ENCODE measurements around the gene SMCP. TPM values are rescaled to one million over a fixed set of nuclear protein-coding genes. Genes with fewer than 3 reads are reported as not detected.

SMCP gene
- total and polyA plus RNA-seq, 4 donors, result not detected

DNA sequence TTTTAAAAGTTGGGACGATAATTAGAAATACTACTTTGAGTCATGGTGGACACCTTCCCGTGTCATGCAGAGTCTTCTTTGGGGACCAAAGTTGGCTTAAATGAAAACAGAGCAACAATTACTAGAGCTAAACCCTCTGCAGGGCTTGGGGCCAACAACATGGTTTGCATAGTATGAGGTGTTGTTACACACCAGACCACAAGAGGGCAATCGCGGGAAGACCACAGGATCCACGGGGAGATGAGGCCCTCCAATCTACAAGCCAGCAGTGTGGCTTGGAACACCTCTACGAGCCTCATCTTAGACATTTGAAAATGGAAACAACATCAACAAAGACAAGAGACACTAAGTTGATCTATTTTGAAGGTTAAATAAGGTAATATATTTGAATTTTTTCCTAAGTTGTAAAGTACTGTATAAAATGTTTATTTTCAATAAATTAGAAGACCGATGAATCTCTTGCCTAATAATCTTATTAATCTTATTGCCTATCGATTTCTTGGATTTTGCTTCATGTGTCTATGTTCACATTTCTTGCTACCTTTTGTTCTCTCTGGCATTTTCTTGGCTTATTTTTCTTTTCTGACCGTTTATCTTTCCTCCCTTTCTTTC lies 8.2 kb upstream of the SMCP start:
- WGBS, result 29% methylated on average over 9 of the region's 9 CpGs

DNA sequence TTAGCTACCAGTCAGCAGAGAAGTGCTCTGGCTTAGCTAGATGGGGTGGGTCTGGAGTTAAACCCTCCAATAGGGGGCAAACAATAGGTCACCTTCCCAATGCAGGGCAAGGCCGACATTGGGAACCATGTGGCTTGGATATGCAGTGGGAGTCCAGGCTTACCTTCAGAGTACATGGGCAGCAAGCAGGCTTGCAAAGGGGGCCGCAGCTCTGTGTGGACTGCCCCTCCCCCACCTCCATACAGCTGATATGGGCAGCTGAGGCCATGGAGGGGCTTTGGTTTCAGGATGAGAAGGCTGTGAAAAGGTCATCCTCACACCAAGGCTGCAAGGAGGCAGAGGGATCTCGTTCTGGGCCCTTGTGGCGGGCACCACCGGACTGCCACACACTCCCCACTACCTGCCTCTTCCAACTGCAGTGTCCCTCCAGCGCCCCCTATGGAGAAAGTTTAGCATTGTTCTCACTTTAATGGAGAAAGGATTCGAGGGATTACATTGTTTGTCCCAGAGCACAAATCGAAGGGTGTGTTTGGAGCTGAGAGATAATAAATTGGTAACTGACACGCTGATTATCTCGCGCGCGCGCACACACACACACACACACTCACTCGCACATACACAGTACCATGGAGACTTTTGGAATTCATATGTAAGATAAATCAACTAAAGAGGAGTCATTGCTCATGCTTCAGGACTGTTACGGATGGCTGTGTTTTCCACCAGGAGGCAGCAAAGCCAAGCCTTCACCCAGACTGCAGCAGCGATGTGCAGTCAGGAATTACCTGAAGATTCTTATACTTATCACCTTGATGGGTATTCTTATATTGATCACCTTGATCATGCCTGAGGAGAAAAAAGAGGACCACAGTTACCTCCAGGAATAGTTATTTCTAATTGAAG lies 7.0 kb upstream of the SMCP start:
- TF ChIP-seq, protein P1, sequence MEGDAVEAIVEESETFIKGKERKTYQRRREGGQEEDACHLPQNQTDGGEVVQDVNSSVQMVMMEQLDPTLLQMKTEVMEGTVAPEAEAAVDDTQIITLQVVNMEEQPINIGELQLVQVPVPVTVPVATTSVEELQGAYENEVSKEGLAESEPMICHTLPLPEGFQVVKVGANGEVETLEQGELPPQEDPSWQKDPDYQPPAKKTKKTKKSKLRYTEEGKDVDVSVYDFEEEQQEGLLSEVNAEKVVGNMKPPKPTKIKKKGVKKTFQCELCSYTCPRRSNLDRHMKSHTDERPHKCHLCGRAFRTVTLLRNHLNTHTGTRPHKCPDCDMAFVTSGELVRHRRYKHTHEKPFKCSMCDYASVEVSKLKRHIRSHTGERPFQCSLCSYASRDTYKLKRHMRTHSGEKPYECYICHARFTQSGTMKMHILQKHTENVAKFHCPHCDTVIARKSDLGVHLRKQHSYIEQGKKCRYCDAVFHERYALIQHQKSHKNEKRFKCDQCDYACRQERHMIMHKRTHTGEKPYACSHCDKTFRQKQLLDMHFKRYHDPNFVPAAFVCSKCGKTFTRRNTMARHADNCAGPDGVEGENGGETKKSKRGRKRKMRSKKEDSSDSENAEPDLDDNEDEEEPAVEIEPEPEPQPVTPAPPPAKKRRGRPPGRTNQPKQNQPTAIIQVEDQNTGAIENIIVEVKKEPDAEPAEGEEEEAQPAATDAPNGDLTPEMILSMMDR (IDR thresholded peaks at IDR 0.05; ENCODE audit: low read depth, low read length, missing input control), result peak; percentile 45
- TF ChIP-seq RAD21 (IDR thresholded peaks at IDR 0.05), result peak; percentile 78 to 85
- TF ChIP-seq RXRA (IDR thresholded peaks at IDR 0.05), result no peak
- H3K27me3 ChIP-seq (ENCODE audit: control insufficient read depth in 4 of 4, insufficient read depth in 4 of 4, low read length in 3 of 4), result no peaks in the 10 kb centered on the region
- H3K27ac ChIP-seq (ENCODE audit: low read depth in 1 of 2, low read length in 2 of 2), result no peak overlapping the region
- no peaks in the 10 kb centered on the region for H3K9me3 ChIP-seq (ENCODE audit: control insufficient read depth in 4 of 4, low read length in 3 of 4)
- 42% methylated on average over 17 of the region's 17 CpGs for WGBS
- no peak overlapping the region for H3K9ac ChIP-seq (ENCODE audit: low read depth in 1 of 2, low read length in 2 of 2)
- no peak for DNase-seq (ENCODE audit: low spot score)
- H3K4me3 ChIP-seq (ENCODE audit: low read depth in 1 of 3, low read length in 3 of 3), result no peak overlapping the region
- H3K36me3 ChIP-seq (ENCODE audit: control insufficient read depth in 4 of 4, insufficient read depth in 3 of 4, low read depth in 1 of 4, low read length in 3 of 4), result no peaks in the 10 kb centered on the region
- H3K4me1 ChIP-seq (ENCODE audit: control insufficient read depth in 4 of 4, insufficient read depth in 4 of 4, low read length in 3 of 4), result no peaks in the 10 kb centered on the region

More for the DNA sequence above, 8.2 kb upstream of the SMCP start:
- no peaks in the 10 kb centered on the region for H3K9me3 ChIP-seq (ENCODE audit: control insufficient read depth in 4 of 4, low read length in 3 of 4)
- no peak overlapping the region for H3K4me3 ChIP-seq (ENCODE audit: low read depth in 1 of 3, low read length in 3 of 3)
- no peaks in the 10 kb centered on the region for H3K27me3 ChIP-seq (ENCODE audit: control insufficient read depth in 4 of 4, insufficient read depth in 4 of 4, low read length in 3 of 4)
- no peak for TF ChIP-seq JUND (IDR thresholded peaks at IDR 0.05)
- TF ChIP-seq TAF1 (conservative IDR thresholded peaks at IDR 0.05), result no peak
- TF ChIP-seq, protein P1 (IDR thresholded peaks at IDR 0.05; ENCODE audit: low read depth, low read length, missing input control), result peak; percentile 66
- TF ChIP-seq RAD21 (IDR thresholded peaks at IDR 0.05), result peak; percentile 71 to 80
- H3K4me1 ChIP-seq (ENCODE audit: control insufficient read depth in 4 of 4, insufficient read depth in 4 of 4, low read length in 3 of 4), result no peaks in the 10 kb centered on the region
- DNase-seq (ENCODE audit: low spot score), result peak; percentile 67
- no peak overlapping the region for H3K27ac ChIP-seq (ENCODE audit: low read depth in 1 of 2, low read length in 2 of 2)
- H3K9ac ChIP-seq (ENCODE audit: low read depth in 1 of 2, low read length in 2 of 2), result no peak overlapping the region
- H3K36me3 ChIP-seq (ENCODE audit: control insufficient read depth in 4 of 4, insufficient read depth in 3 of 4, low read depth in 1 of 4, low read length in 3 of 4), result no peaks in the 10 kb centered on the region

DNA sequence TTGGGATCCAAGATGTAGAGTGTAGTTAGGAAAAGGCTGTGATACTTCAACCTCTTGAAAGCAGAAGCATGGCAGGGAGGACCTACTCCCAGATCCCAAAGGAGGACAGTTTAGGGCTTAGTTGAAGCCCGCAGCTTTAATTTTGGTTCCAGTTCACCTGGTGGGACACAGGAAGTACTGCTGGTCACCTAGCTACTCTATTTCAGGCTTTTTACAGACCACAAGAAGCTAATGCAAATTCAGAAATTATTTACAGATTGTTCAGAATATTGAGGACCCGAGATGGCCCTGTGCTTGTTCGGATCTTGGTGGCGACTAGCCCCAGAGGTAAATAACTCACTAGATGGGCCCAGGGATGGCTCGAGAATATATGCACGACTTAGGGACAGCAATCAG lies 6.4 kb upstream of the SMCP start:
- Histone ChIP-seq H3K9ac (ENCODE audit: low read depth in 1 of 2, low read length in 2 of 2) (no peak overlapping the region), H3K4me3 (ENCODE audit: low read depth in 1 of 3, low read length in 3 of 3) (no peak overlapping the region), H3K4me1 (ENCODE audit: control insufficient read depth in 4 of 4, insufficient read depth in 4 of 4, low read length in 3 of 4) (peaks cover 0 to 4% (median 0%) of the 10 kb centered on the region in 4 donors), H3K9me3 (ENCODE audit: control insufficient read depth in 4 of 4, low read length in 3 of 4) (no peaks in the 10 kb centered on the region), H3K27ac (ENCODE audit: low read depth in 1 of 2, low read length in 2 of 2) (no peak overlapping the region), H3K27me3 (ENCODE audit: control insufficient read depth in 4 of 4, insufficient read depth in 4 of 4, low read length in 3 of 4) (no peaks in the 10 kb centered on the region), H3K36me3 (ENCODE audit: control insufficient read depth in 4 of 4, insufficient read depth in 3 of 4, low read depth in 1 of 4, low read length in 3 of 4) (no peaks in the 10 kb centered on the region)
- TF ChIP-seq, protein P2, sequence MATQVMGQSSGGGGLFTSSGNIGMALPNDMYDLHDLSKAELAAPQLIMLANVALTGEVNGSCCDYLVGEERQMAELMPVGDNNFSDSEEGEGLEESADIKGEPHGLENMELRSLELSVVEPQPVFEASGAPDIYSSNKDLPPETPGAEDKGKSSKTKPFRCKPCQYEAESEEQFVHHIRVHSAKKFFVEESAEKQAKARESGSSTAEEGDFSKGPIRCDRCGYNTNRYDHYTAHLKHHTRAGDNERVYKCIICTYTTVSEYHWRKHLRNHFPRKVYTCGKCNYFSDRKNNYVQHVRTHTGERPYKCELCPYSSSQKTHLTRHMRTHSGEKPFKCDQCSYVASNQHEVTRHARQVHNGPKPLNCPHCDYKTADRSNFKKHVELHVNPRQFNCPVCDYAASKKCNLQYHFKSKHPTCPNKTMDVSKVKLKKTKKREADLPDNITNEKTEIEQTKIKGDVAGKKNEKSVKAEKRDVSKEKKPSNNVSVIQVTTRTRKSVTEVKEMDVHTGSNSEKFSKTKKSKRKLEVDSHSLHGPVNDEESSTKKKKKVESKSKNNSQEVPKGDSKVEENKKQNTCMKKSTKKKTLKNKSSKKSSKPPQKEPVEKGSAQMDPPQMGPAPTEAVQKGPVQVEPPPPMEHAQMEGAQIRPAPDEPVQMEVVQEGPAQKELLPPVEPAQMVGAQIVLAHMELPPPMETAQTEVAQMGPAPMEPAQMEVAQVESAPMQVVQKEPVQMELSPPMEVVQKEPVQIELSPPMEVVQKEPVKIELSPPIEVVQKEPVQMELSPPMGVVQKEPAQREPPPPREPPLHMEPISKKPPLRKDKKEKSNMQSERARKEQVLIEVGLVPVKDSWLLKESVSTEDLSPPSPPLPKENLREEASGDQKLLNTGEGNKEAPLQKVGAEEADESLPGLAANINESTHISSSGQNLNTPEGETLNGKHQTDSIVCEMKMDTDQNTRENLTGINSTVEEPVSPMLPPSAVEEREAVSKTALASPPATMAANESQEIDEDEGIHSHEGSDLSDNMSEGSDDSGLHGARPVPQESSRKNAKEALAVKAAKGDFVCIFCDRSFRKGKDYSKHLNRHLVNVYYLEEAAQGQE (IDR thresholded peaks at IDR 0.05), result no peak
- TF ChIP-seq NR2F2 (IDR thresholded peaks at IDR 0.05) (no peak), YY1 (IDR thresholded peaks at IDR 0.05) (no peak), RXRA (IDR thresholded peaks at IDR 0.05) (no peak), FOXA2 (IDR thresholded peaks at IDR 0.05) (no peak), TAF1 (conservative IDR thresholded peaks at IDR 0.05) (no peak), HNF4G (IDR thresholded peaks at IDR 0.05) (no peak), HNF4A (conservative IDR thresholded peaks at IDR 0.05) (no peak), FOXA1 (IDR thresholded peaks at IDR 0.05) (no peak), SP1 (IDR thresholded peaks at IDR 0.05) (no peak)
- TF ChIP-seq, protein P3, sequence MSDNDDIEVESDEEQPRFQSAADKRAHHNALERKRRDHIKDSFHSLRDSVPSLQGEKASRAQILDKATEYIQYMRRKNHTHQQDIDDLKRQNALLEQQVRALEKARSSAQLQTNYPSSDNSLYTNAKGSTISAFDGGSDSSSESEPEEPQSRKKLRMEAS (IDR thresholded peaks at IDR 0.05), result no peak
- TF ChIP-seq, protein P4, sequence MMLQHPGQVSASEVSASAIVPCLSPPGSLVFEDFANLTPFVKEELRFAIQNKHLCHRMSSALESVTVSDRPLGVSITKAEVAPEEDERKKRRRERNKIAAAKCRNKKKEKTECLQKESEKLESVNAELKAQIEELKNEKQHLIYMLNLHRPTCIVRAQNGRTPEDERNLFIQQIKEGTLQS (IDR thresholded peaks at IDR 0.05), result no peak
- DNase-seq (ENCODE audit: low spot score), result no peak
- 87% methylated on average over 6 of the region's 6 CpGs for WGBS

Data from liver (tissue), 9 donors.